Measurements from ENCODE around the gene SPATA19. TPM values are rescaled to one million over a fixed set of nuclear protein-coding genes. Genes with fewer than 3 reads are reported as not detected.

SPATA19 gene
- total and polyA plus RNA-seq, 2 experiments from 2014 or later = not detected

DNA sequence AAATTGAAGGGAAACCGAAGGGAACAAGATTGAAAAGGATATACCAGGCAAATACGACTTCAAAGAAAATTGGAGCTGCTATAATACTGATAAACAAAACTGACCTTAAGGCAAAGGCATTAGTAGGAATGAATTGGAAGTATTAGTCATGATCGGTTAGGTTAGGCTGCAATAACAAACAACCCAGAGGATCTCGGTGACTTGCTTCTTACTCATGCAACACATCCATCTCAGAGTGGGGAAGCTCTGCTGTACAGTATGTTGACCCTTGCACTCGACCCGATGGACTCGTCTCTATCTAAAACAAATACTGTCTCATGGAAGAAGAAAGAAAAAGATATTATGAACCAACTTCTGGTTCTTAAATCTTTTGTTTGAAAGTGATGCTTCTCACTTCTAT is 42.3 kb downstream of the SPATA19 start:
- Mint-ChIP-seq H3K27me3 (ENCODE audit: insufficient read depth, low read depth, poor library complexity) (no peaks in the 10 kb centered on the region), H3K27ac (no peak overlapping the region), H3K4me1 (no peaks in the 10 kb centered on the region), H3K9me3 (no peaks in the 10 kb centered on the region; the same call in 2 of the 3 replicates), H3K36me3 (ENCODE audit: low read depth) (no peaks in the 10 kb centered on the region), H3K4me3 (no peak overlapping the region)
- H3K4me3 ChIP-seq = no peak overlapping the region
- H2AFZ ChIP-seq = no peak overlapping the region
- no peak for ATAC-seq
- no peaks in the 10 kb centered on the region for H3K36me3 ChIP-seq (ENCODE audit: insufficient read depth)
- H3K9me2 ChIP-seq (ENCODE audit: insufficient read depth) = peaks cover 5% of the 10 kb centered on the region; the same call in 1 of the 2 replicates
- H3K79me2 ChIP-seq (replicated peaks; ENCODE audit: insufficient read depth) = no peaks in the 10 kb centered on the region
- H3F3A ChIP-seq (replicated peaks; ENCODE audit: low read depth) = no peaks in the 10 kb centered on the region
- no peaks in the 10 kb centered on the region for H4K20me1 ChIP-seq (replicated peaks; ENCODE audit: insufficient read depth)
- no peaks in the 10 kb centered on the region for H3K27me3 ChIP-seq (ENCODE audit: insufficient read depth)
- DNase-seq (ENCODE audit: low spot score) = no peak
- no peak overlapping the region for H3K27ac ChIP-seq (ENCODE audit: low read depth)
- H3K4me2 ChIP-seq = no peak overlapping the region
- TF ChIP-seq, protein P1, sequence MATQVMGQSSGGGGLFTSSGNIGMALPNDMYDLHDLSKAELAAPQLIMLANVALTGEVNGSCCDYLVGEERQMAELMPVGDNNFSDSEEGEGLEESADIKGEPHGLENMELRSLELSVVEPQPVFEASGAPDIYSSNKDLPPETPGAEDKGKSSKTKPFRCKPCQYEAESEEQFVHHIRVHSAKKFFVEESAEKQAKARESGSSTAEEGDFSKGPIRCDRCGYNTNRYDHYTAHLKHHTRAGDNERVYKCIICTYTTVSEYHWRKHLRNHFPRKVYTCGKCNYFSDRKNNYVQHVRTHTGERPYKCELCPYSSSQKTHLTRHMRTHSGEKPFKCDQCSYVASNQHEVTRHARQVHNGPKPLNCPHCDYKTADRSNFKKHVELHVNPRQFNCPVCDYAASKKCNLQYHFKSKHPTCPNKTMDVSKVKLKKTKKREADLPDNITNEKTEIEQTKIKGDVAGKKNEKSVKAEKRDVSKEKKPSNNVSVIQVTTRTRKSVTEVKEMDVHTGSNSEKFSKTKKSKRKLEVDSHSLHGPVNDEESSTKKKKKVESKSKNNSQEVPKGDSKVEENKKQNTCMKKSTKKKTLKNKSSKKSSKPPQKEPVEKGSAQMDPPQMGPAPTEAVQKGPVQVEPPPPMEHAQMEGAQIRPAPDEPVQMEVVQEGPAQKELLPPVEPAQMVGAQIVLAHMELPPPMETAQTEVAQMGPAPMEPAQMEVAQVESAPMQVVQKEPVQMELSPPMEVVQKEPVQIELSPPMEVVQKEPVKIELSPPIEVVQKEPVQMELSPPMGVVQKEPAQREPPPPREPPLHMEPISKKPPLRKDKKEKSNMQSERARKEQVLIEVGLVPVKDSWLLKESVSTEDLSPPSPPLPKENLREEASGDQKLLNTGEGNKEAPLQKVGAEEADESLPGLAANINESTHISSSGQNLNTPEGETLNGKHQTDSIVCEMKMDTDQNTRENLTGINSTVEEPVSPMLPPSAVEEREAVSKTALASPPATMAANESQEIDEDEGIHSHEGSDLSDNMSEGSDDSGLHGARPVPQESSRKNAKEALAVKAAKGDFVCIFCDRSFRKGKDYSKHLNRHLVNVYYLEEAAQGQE (IDR thresholded peaks at IDR 0.05; ENCODE audit: unreplicated experiment) = no peak
- TF ChIP-seq EZH2 (IDR thresholded peaks at IDR 0.05; ENCODE audit: low read depth, unreplicated experiment) (no peak), EZH2phosphoT487 (IDR thresholded peaks at IDR 0.05; ENCODE audit: unreplicated experiment) (no peak), ZNF331 (CRISPR knock-in tag; IDR thresholded peaks at IDR 0.05; ENCODE audit: low read depth) (no peak), JUNB (IDR thresholded peaks at IDR 0.05; ENCODE audit: unreplicated experiment) (no peak), STAT1 (IDR thresholded peaks at IDR 0.05; ENCODE audit: unreplicated experiment) (no peak), CREB1 (CRISPR knock-in tag; IDR thresholded peaks at IDR 0.05; ENCODE audit: low read depth) (no peak), POLR2AphosphoS5 (IDR thresholded peaks at IDR 0.05; ENCODE audit: low read depth) (no peak), NANOG (IDR thresholded peaks at IDR 0.05; ENCODE audit: borderline replicate concordance) (no peak), ZNF114 (CRISPR knock-in tag; IDR thresholded peaks at IDR 0.05) (no peak)
- TF ChIP-seq, protein P2, sequence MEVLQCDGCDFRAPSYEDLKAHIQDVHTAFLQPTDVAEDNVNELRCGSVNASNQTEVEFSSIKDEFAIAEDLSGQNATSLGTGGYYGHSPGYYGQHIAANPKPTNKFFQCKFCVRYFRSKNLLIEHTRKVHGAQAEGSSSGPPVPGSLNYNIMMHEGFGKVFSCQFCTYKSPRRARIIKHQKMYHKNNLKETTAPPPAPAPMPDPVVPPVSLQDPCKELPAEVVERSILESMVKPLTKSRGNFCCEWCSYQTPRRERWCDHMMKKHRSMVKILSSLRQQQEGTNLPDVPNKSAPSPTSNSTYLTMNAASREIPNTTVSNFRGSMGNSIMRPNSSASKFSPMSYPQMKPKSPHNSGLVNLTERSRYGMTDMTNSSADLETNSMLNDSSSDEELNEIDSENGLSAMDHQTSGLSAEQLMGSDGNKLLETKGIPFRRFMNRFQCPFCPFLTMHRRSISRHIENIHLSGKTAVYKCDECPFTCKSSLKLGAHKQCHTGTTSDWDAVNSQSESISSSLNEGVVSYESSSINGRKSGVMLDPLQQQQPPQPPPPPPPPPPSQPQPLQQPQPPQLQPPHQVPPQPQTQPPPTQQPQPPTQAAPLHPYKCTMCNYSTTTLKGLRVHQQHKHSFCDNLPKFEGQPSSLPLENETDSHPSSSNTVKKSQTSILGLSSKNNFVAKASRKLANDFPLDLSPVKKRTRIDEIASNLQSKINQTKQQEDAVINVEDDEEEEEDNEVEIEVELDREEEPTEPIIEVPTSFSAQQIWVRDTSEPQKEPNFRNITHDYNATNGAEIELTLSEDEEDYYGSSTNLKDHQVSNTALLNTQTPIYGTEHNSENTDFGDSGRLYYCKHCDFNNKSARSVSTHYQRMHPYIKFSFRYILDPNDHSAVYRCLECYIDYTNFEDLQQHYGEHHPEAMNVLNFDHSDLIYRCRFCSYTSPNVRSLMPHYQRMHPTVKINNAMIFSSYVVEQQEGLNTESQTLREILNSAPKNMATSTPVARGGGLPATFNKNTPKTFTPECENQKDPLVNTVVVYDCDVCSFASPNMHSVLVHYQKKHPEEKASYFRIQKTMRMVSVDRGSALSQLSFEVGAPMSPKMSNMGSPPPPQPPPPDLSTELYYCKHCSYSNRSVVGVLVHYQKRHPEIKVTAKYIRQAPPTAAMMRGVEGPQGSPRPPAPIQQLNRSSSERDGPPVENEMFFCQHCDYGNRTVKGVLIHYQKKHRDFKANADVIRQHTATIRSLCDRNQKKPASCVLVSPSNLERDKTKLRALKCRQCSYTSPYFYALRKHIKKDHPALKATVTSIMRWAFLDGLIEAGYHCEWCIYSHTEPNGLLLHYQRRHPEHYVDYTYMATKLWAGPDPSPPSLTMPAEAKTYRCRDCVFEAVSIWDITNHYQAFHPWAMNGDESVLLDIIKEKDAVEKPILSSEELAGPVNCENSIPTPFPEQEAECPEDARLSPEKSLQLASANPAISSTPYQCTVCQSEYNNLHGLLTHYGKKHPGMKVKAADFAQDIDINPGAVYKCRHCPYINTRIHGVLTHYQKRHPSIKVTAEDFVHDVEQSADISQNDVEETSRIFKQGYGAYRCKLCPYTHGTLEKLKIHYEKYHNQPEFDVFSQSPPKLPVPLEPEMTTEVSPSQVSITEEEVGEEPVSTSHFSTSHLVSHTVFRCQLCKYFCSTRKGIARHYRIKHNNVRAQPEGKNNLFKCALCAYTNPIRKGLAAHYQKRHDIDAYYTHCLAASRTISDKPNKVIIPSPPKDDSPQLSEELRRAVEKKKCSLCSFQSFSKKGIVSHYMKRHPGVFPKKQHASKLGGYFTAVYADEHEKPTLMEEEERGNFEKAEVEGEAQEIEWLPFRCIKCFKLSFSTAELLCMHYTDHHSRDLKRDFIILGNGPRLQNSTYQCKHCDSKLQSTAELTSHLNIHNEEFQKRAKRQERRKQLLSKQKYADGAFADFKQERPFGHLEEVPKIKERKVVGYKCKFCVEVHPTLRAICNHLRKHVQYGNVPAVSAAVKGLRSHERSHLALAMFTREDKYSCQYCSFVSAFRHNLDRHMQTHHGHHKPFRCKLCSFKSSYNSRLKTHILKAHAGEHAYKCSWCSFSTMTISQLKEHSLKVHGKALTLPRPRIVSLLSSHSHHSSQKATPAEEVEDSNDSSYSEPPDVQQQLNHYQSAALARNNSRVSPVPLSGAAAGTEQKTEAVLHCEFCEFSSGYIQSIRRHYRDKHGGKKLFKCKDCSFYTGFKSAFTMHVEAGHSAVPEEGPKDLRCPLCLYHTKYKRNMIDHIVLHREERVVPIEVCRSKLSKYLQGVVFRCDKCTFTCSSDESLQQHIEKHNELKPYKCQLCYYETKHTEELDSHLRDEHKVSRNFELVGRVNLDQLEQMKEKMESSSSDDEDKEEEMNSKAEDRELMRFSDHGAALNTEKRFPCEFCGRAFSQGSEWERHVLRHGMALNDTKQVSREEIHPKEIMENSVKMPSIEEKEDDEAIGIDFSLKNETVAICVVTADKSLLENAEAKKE (CRISPR knock-in tag; IDR thresholded peaks at IDR 0.05) = no peak
- TF ChIP-seq, protein P3, sequence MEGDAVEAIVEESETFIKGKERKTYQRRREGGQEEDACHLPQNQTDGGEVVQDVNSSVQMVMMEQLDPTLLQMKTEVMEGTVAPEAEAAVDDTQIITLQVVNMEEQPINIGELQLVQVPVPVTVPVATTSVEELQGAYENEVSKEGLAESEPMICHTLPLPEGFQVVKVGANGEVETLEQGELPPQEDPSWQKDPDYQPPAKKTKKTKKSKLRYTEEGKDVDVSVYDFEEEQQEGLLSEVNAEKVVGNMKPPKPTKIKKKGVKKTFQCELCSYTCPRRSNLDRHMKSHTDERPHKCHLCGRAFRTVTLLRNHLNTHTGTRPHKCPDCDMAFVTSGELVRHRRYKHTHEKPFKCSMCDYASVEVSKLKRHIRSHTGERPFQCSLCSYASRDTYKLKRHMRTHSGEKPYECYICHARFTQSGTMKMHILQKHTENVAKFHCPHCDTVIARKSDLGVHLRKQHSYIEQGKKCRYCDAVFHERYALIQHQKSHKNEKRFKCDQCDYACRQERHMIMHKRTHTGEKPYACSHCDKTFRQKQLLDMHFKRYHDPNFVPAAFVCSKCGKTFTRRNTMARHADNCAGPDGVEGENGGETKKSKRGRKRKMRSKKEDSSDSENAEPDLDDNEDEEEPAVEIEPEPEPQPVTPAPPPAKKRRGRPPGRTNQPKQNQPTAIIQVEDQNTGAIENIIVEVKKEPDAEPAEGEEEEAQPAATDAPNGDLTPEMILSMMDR (conservative IDR thresholded peaks at IDR 0.05; ENCODE audit: low read depth in 2 of 2) = no peak
- TF ChIP-seq, protein P4, sequence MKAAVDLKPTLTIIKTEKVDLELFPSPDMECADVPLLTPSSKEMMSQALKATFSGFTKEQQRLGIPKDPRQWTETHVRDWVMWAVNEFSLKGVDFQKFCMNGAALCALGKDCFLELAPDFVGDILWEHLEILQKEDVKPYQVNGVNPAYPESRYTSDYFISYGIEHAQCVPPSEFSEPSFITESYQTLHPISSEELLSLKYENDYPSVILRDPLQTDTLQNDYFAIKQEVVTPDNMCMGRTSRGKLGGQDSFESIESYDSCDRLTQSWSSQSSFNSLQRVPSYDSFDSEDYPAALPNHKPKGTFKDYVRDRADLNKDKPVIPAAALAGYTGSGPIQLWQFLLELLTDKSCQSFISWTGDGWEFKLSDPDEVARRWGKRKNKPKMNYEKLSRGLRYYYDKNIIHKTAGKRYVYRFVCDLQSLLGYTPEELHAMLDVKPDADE (IDR thresholded peaks at IDR 0.05) = no peak
- no peaks in the 10 kb centered on the region for H3K4me1 ChIP-seq (ENCODE audit: insufficient read depth)
